Kidney (tissue), 14 donors: Measurements from ENCODE around the gene SLC27A1. TPM values are rescaled to one million over a fixed set of nuclear protein-coding genes. Genes with fewer than 3 reads are reported as not detected.

Source experiments
- DNase-seq, 5 donors: peaks; one replicate each; pipeline ENCODE4 v3.0.0-alpha.2; 2013 to 2020
- FAIRE-seq: peaks from 2 replicates; lab custom pipeline; 2012; peaks lifted over from hg19 to GRCh38; lab: Jason Lieb, UNC
- H3K27ac ChIP-seq, 2 donors: one replicate each; pipeline ENCODE4 v1.7.0; 2013; ENCODE audit warnings: low read depth in 2 of 2, low read length in 2 of 2, inconsistent platforms in 1 of 2
- H3K27me3 ChIP-seq: one replicate; pipeline ENCODE4 v1.7.1; 2013; ENCODE audit warnings: low read length, inconsistent platforms; ENCODE audit not compliant: control insufficient read depth, insufficient read depth
- H3K36me3 ChIP-seq, 3 donors: one replicate each; pipeline versions ENCODE4 v1.7.0 to v1.7.1; 2013; ENCODE audit warnings: low read length in 3 of 3, control low read depth in 1 of 3, inconsistent platforms in 1 of 3; ENCODE audit not compliant: insufficient read depth in 3 of 3, control insufficient read depth in 2 of 3
- H3K4me1 ChIP-seq, 3 donors: one replicate each; pipeline versions ENCODE4 v1.7.0 to v1.7.1; 2013; ENCODE audit warnings: low read length in 3 of 3, inconsistent platforms in 1 of 3, low read depth in 1 of 3; ENCODE audit not compliant: control insufficient read depth in 2 of 3, insufficient read depth in 2 of 3
- H3K4me3 ChIP-seq, 3 donors: one replicate each; pipeline versions ENCODE4 v1.7.0 to v1.8.1; 2013; ENCODE audit warnings: low read length in 3 of 3, control low read depth in 1 of 3, inconsistent platforms in 1 of 3
- H3K9ac ChIP-seq, 3 donors: one replicate each; pipeline versions ENCODE4 v1.7.0 to v1.7.1; 2013; ENCODE audit warnings: low read length in 3 of 3, control low read depth in 1 of 3, inconsistent platforms in 1 of 3
- H3K9me3 ChIP-seq, 3 donors: one replicate each; pipeline versions ENCODE4 v1.7.0 to v1.7.1; 2013; ENCODE audit warnings: low read length in 3 of 3, control low read depth in 1 of 3, inconsistent platforms in 1 of 3; ENCODE audit not compliant: control insufficient read depth in 2 of 3, insufficient read depth in 1 of 3
- intact Hi-C: fragments of 100-400 bp; cut with DNase I; formaldehyde crosslinking; loops from one replicate; pipeline ENCODE4 v1.11.1; 2022
- polyA plus RNA-seq: library from polyadenylated mRNA; stranded (reverse); fragments of 350-450 nt; fragmentation: Illumina TruSeq; extraction: RNeasy Lipid Tissue Mini Kit (QIAGEN cat#74804); gene quantifications from one replicate; pipeline ENCODE4 v1.2.3, GENCODE V29; 2014; ENCODE audit warnings: low read depth, low replicate concordance; ENCODE audit not compliant: insufficient read depth
- total RNA-seq: library from RNA; stranded (reverse); fragmentation: NEBNext Ultra II Directional; extraction: Animal tissue kit (Norgen Biotek cat#: 25700); gene quantifications from one replicate; pipeline ENCODE4 v1.2.1, GENCODE V29; 2021
- TF ChIP-seq, protein P1 (sequence below): IDR thresholded peaks from 3 replicates; pipeline ENCODE4 v1.5.1; 2012; ENCODE audit warnings: mild to moderate bottlenecking, moderate library complexity, borderline replicate concordance; ENCODE audit not compliant: insufficient read depth; ENCODE audit errors: extremely low read depth
- donor health status: control.
- donor health status: control.
- donor health status: control.
- donor health status: control.
- donor health status: control.
- donor health status: DM: yes; HTN: yes; CAD: no.
- donor health status: Normal renal cell carcinoma (clear cell type).

Gene SLC27A1
- total and polyA plus RNA-seq, 2 donors from 2014 or later = 16.9 to 21.9 TPM

DNA sequence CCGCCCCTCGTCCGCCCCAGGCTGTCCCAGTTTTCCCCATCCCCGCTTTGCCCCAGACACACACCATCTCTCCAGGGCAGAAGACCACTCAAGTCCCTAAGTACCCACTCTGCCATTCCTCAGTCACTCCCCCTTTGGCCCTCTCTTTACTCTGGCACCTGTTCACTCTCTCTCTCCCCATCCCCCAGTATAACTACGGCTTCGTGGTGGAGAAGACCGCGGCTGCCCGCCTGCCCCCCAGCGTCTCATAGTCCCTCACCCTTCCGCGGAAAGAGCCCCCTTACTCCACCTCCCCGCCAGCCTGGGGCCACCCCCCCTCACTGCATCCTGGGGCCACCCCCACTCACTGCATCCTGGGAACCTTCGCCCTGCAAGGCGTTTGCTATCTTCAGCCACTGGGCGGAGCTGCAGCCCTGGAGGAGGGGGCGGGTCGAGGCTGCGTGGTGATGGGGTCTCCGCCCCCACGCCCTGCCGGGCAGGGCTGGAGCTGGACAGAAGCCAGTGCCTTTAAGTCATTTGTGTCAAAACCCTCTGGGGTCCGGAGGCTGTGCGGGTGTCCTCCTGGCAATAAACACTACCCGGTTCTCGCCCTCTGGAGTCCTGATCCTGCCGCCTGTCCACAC lies 45.5 kb upstream of the SLC27A1 start:
- FAIRE-seq = no peak
- TF ChIP-seq, protein P1, sequence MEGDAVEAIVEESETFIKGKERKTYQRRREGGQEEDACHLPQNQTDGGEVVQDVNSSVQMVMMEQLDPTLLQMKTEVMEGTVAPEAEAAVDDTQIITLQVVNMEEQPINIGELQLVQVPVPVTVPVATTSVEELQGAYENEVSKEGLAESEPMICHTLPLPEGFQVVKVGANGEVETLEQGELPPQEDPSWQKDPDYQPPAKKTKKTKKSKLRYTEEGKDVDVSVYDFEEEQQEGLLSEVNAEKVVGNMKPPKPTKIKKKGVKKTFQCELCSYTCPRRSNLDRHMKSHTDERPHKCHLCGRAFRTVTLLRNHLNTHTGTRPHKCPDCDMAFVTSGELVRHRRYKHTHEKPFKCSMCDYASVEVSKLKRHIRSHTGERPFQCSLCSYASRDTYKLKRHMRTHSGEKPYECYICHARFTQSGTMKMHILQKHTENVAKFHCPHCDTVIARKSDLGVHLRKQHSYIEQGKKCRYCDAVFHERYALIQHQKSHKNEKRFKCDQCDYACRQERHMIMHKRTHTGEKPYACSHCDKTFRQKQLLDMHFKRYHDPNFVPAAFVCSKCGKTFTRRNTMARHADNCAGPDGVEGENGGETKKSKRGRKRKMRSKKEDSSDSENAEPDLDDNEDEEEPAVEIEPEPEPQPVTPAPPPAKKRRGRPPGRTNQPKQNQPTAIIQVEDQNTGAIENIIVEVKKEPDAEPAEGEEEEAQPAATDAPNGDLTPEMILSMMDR = peak; percentile 22

DNA sequence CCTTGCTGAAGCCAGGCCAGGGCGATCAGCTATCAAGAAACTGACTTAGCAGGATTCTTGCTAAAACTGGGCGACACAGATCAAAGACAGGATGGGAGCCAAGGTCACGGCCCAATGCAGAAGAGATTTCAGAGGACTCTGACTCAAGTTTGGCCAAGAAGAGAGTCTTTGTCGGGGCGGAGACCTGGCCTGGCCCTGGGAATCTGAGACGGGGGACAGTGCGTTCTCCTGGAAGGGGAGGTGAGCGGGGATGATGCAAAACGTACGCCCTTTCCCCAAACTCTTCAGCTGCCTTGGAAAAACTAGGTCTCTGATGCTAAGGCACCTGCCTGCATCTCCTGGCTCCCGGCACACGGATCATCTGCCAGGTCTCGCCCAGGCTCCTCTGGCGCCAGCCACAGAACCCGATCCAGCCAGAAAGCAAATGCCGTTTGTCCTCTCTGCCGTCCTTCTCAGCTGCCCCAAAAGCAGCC lies 40.6 kb upstream of the SLC27A1 start:
- Histone ChIP-seq H3K9ac (no peak overlapping the region), H3K36me3 (no peaks in the 10 kb centered on the region), H3K4me3 (no peak overlapping the region), H3K27ac (no peak overlapping the region), H3K9me3 (no peaks in the 10 kb centered on the region), H3K4me1 (no peaks in the 10 kb centered on the region), H3K27me3 (no peaks in the 10 kb centered on the region)
- no peak for FAIRE-seq
- TF ChIP-seq, protein P1 = no peak
- DNase-seq = peak in 3 of 5 donors; percentile 41 to 60 (median 53)
- intact Hi-C loops = no loop called here

More for the DNA sequence above, 45.5 kb upstream of the SLC27A1 start:
- intact Hi-C loops = no loop called here
- Histone ChIP-seq H3K4me3 (no peak overlapping the region), H3K9me3 (no peaks in the 10 kb centered on the region), H3K27ac (no peak overlapping the region), H3K4me1 (peaks cover 0 to 3% (median 0%) of the 10 kb centered on the region in 3 donors), H3K9ac (no peak overlapping the region), H3K27me3 (no peaks in the 10 kb centered on the region), H3K36me3 (no peaks in the 10 kb centered on the region)
- peak in 4 of 5 donors; percentile 84 to 92 (median 88) for DNase-seq

DNA sequence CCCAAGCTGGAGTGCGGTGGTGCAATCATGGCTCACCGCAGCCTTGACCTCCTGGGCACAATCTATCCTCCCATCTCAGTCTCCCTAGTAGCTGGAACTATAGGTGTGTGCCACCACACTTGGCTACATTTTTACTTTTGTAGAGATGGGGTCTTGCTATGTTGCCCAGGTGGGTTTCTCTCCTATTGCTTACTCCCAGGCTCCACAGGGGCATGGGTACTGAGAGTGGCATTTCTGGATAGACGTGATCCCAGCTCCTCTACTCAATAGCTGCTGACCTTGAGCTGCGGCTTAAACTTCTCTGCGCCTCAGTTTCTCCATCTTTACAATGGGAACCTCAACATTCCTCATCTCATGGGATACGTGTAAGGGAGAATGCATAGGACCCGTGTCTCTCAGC lies 38.9 kb upstream of the SLC27A1 start:
- Histone ChIP-seq H3K27ac (no peak overlapping the region), H3K4me1 (no peaks in the 10 kb centered on the region), H3K27me3 (no peaks in the 10 kb centered on the region), H3K4me3 (no peak overlapping the region), H3K9ac (no peak overlapping the region), H3K36me3 (no peaks in the 10 kb centered on the region), H3K9me3 (peaks cover 0 to 3% (median 0%) of the 10 kb centered on the region in 3 donors)
- FAIRE-seq (no peak), DNase-seq (no peak)
- TF ChIP-seq, protein P1 = no peak
- intact Hi-C loops = no loop called here

DNA sequence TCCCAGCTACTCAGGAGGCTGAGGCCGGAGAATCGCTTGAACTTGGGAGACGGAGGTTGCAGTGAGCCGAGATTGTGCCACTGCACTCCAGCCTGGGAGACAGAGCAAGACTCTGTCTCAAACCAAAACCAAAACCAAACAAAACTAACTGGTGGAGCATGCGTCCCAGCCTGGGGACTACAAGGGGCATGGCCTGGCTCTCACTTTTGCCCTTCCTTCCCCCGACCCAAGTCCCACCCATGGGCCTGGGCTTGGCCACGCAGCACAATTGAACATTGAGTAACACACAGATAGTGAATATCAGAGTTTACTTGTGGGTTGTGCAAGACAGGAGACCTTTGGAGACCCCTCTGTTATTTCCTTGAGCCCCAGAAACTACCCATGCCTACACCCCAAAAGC lies 35.1 kb upstream of the SLC27A1 start:
- FAIRE-seq = no peak
- Histone ChIP-seq H3K36me3 (no peaks in the 10 kb centered on the region), H3K4me3 (no peak overlapping the region), H3K9me3 (peaks cover 0 to 3% (median 0%) of the 10 kb centered on the region in 3 donors), H3K9ac (no peak overlapping the region), H3K4me1 (no peaks in the 10 kb centered on the region), H3K27me3 (no peaks in the 10 kb centered on the region), H3K27ac (no peak overlapping the region)
- TF ChIP-seq, protein P1 = no peak
- intact Hi-C loops = no loop called here
- no peak for DNase-seq
